Activated CD8-positive, alpha-beta T cell treated with anti-CD3 and anti-CD28 coated beads for 36 hours (primary cell): ENCODE measurements around the gene ELOB. TPM values are rescaled to one million over a fixed set of nuclear protein-coding genes. Genes with fewer than 3 reads are reported as not detected.

Experiments
- ATAC-seq: fragments of 200-7000 bp; cut with Tn5 transposase; one replicate; pipeline ENCODE4 v1.10.0; 2021; ENCODE audit warnings: mild to moderate bottlenecking, moderate library complexity
- CTCF ChIA-PET: fragments of 350-600 bp; sonication (Branson Sonifier 250); formaldehyde crosslinking; loops from one replicate; lab custom pipeline; 2021; ENCODE audit warnings: antibody characterized with exemption; lab: Charles Lee
- POLR2A ChIA-PET: fragments of 350-600 bp; sonication (Branson Sonifier 250); formaldehyde crosslinking; loops from one replicate; lab custom pipeline; 2021; ENCODE audit warnings: antibody characterized with exemption; lab: Charles Lee
- DNase-seq: peaks from one replicate; pipeline ENCODE4 v3.0.0-alpha.2; 2020
- H3K27ac Mint-ChIP-seq: one replicate; pipeline ENCODE4 v1.8.0; 2021; ENCODE audit warnings: mild to moderate bottlenecking, mixed read lengths
- H3K27me3 Mint-ChIP-seq: one replicate; pipeline ENCODE4 v1.8.0; 2021; ENCODE audit warnings: mixed read lengths
- H3K36me3 Mint-ChIP-seq: one replicate; pipeline ENCODE4 v1.8.0; 2021; ENCODE audit warnings: low read depth, mixed read lengths
- H3K4me1 Mint-ChIP-seq: one replicate; pipeline ENCODE4 v1.8.0; 2021; ENCODE audit warnings: low read depth, mixed read lengths
- H3K4me3 Mint-ChIP-seq: one replicate; pipeline ENCODE4 v1.8.0; 2021; ENCODE audit warnings: mild to moderate bottlenecking, moderate library complexity, mixed read lengths
- H3K9me3 Mint-ChIP-seq: one replicate; pipeline ENCODE4 v1.8.0; 2021; ENCODE audit warnings: mixed read lengths
- CTCF ChIP-seq: fragments of 200-600 bp; IDR thresholded peaks from one replicate; pipeline ENCODE4 v1.8.0; 2022; ENCODE audit warnings: antibody characterized with exemption, mild to moderate bottlenecking
- intact Hi-C: fragments of 100-400 bp; cut with micrococcal nuclease; formaldehyde crosslinking; loops from one replicate; pipeline ENCODE4 v1.10.0; 2022
- total RNA-seq, 2 experiments: library from RNA; stranded (reverse); gene quantifications; one replicate each; pipeline ENCODE4 v1.2.3, GENCODE V29; 2021

ELOB gene
- total RNA-seq, 2 experiments from 2014 or later: 174 to 178 TPM

GRCh38 chr16:2761886-2762583 is 15.0 kb downstream of the ELOB start:
- intact Hi-C loops: no loop called here
- H3K27me3 Mint-ChIP-seq: no peaks in the 10 kb centered on the region
- ChIA-PET CTCF (no interaction called here), POLR2A (interaction anchor here (1.4 to 4.6 kb wide), 6 partner anchors 8 to 23 kb away, joined by 5 to 45 read pairs (median 6); partner anchors contain the start of gene SRRM2)
- TF ChIP-seq CTCF: no peak
- no peaks in the 10 kb centered on the region for H3K9me3 Mint-ChIP-seq
- DNase-seq (no peak), ATAC-seq (no peak)
- H3K36me3 Mint-ChIP-seq: peaks cover 98% of the 10 kb centered on the region
- H3K4me1 Mint-ChIP-seq: peaks cover 18% of the 10 kb centered on the region
- no peak overlapping the region for H3K4me3 Mint-ChIP-seq
- no peak overlapping the region for H3K27ac Mint-ChIP-seq

- H3K4me1 Mint-ChIP-seq: peaks cover 23% of the 10 kb centered on the region
- POLR2A ChIA-PET: interaction anchor here (1.7 kb wide), 1 partner anchor 12 kb away, joined by 6 read pairs; no protein-coding TSS in a partner anchor
- H3K4me3 Mint-ChIP-seq: no peak overlapping the region
- peaks cover 98% of the 10 kb centered on the region for H3K36me3 Mint-ChIP-seq
- DNase-seq: no peak
- no peak overlapping the region for H3K27ac Mint-ChIP-seq
- CTCF ChIA-PET: no interaction called here
- H3K9me3 Mint-ChIP-seq: no peaks in the 10 kb centered on the region
- no peaks in the 10 kb centered on the region for H3K27me3 Mint-ChIP-seq
- TF ChIP-seq CTCF: no peak
- ATAC-seq: no peak
- intact Hi-C loops: no loop called here
These were observed 15.6 kb downstream of the ELOB start for GRCh38 chr16:2761472-2761871.

GRCh38 chr16:2757344-2757743 is 19.7 kb downstream of the ELOB start:
- peaks cover 43% of the 10 kb centered on the region for H3K4me1 Mint-ChIP-seq
- H3K27me3 Mint-ChIP-seq: no peaks in the 10 kb centered on the region
- no peak overlapping the region for H3K4me3 Mint-ChIP-seq
- CTCF ChIA-PET: interaction anchor here (1.1 kb wide), 1 partner anchor 111 kb away, joined by 3 read pairs; no protein-coding TSS in a partner anchor
- peaks cover 89% of the 10 kb centered on the region for H3K36me3 Mint-ChIP-seq
- no peaks in the 10 kb centered on the region for H3K9me3 Mint-ChIP-seq
- POLR2A ChIA-PET: interaction anchor here (1.2 to 4.6 kb wide), 6 partner anchors 8 to 21 kb away, joined by 4 to 45 read pairs (median 9); no protein-coding TSS in a partner anchor
- TF ChIP-seq CTCF: no peak
- DNase-seq (no peak), ATAC-seq (no peak)
- peak overlapping the region; percentile 60 for H3K27ac Mint-ChIP-seq
- intact Hi-C loops: no loop called here

GRCh38 chr16:2756288-2757015 is 20.6 kb downstream of the ELOB start:
- DNase-seq (no peak), ATAC-seq (no peak)
- intact Hi-C loops: no loop called here
- peaks cover 81% of the 10 kb centered on the region for H3K36me3 Mint-ChIP-seq
- no peaks in the 10 kb centered on the region for H3K9me3 Mint-ChIP-seq
- POLR2A ChIA-PET: interaction anchor here (0.9 to 4.6 kb wide), 5 partner anchors 9 to 112 kb away, joined by 3 to 45 read pairs (median 9); no protein-coding TSS in a partner anchor
- H3K27ac Mint-ChIP-seq: peak overlapping the region; percentile 59
- no peak overlapping the region for H3K4me3 Mint-ChIP-seq
- CTCF ChIA-PET: no interaction called here
- TF ChIP-seq CTCF: no peak
- no peaks in the 10 kb centered on the region for H3K27me3 Mint-ChIP-seq
- H3K4me1 Mint-ChIP-seq: peaks cover 44% of the 10 kb centered on the region
